Activated CD4-positive, CD25-positive, alpha-beta regulatory T cell treated with anti-CD3 and anti-CD28 coated beads, Interleukin-2, amount 50 U/mL, for 16 hours (primary cell): Measurements from ENCODE around the gene PAPLN.

Experiments used
- DNase-seq: peaks from one replicate; pipeline ENCODE4 v3.0.0-alpha.2; 2020; ENCODE audit warnings: low read depth, low spot score

PAPLN gene

GRCh38 chr14:73230051-73230450, 7.3 kb upstream of the PAPLN start:
- no peak for DNase-seq

GRCh38 chr14:73231981-73232851, 5.1 kb upstream of the PAPLN start:
- no peak for DNase-seq

GRCh38 chr14:73232984-73233383, 4.3 kb upstream of the PAPLN start:
- no peak for DNase-seq

GRCh38 chr14:73233564-73233963, 3.7 kb upstream of the PAPLN start:
- no peak for DNase-seq

DNA sequence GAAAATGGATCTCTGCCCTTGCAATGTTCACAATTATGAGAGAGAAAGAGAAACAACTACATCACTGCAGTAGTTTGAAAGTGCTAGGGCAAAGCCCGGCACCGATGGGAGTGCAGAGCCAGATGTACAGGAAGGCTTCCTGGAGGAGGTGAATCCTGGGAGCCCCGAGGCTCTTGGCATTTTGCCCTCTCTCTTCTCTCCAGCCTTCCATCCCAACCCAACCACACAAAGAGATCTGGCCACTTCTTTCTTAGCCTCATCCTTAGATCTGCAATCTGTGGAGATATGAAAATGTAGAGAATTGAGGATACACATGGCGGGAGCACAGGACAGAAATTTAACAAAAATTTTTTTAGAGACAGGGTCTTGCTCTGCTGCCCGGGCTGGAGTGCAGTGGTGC, 3.3 kb upstream of the PAPLN start:
- DNase-seq: no peak

GRCh38 chr14:73234586-73235394, 2.5 kb upstream of the PAPLN start:
- no peak for DNase-seq

DNA sequence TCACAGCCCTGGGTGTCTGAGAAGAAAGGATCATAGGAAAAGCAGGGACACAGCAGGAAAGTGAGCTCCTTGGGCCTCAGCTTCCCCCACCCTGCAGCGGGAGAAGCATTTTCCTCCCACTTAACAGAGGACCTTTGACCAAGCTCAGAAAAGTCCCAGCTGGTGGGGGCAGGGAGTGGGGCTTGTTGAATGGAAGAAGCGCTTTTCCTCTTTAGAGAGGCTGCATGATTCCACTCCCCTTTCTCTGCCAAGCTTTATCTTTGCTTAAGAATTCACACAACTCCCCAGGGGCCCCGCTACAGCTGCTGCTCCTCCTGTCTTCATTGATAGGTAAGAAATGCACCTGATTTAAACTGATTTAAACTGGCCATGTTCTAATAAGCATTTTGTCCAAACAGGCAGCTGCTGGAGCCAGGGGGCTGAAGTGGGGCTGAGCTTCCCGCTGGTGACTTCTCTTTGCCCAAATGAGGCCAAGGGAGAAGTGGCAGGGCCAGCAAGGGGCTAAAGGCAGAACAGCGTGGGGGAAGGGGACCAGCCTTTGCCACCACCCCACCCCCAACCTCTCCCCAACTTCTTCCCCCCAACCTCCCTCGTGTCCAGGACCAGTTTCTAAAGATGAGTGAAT, 1.7 kb upstream of the PAPLN start:
- DNase-seq: no peak

GRCh38 chr14:73236157-73236556, 1.1 kb upstream of the PAPLN start:
- DNase-seq: no peak

DNA sequence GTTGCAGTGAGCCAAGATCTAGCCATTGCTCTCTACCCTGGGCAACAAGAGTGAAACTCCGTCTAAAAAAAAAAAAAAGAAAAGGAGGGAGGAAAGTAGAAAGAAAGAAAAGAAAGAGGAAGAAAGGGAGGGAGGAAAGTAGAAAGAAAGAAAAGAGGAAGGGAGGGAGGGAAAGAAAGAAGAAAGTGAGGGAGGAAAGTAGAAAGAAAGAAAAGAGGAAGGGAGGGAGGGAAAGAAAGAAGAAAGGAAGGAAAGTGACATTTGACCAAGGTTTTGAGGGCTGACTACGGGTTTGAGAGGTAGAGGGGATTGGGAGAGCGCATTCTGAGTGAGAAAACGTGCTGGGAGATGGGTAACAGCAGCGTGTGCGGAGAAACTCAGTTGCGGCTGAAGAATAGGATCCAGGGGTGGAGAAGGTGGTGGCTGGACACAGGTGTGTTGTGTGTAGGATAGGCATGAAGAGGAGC, 521 bp upstream of the PAPLN start:
- DNase-seq: no peak

- DNase-seq: no peak
Measured at GRCh38 chr14:73237786-73238423, 599 bp downstream of the PAPLN start.

DNA sequence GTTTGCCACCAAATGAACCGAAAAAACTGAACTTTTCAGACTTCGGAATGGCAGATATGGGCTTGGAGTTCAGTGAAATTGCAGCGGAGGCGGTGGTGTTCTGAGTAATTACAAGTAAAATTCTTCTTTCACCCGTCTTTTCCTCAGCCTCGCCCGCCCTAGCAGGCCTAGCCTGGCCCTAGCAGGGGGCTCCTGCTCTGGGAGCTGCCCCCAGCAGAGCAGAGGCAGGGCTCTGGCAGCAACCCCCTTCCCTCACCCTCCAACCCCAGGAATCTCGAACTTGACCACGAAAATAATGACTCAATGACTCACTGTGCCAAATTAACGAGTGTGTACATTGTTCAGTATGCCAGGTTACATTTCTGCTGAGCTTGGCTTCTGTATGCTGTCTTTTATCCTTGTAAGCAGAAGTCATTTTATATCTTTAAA, 1.1 kb downstream of the PAPLN start:
- DNase-seq: no peak

- DNase-seq: no peak
Measured at GRCh38 chr14:73238941-73239340, 1.6 kb downstream of the PAPLN start.

DNA sequence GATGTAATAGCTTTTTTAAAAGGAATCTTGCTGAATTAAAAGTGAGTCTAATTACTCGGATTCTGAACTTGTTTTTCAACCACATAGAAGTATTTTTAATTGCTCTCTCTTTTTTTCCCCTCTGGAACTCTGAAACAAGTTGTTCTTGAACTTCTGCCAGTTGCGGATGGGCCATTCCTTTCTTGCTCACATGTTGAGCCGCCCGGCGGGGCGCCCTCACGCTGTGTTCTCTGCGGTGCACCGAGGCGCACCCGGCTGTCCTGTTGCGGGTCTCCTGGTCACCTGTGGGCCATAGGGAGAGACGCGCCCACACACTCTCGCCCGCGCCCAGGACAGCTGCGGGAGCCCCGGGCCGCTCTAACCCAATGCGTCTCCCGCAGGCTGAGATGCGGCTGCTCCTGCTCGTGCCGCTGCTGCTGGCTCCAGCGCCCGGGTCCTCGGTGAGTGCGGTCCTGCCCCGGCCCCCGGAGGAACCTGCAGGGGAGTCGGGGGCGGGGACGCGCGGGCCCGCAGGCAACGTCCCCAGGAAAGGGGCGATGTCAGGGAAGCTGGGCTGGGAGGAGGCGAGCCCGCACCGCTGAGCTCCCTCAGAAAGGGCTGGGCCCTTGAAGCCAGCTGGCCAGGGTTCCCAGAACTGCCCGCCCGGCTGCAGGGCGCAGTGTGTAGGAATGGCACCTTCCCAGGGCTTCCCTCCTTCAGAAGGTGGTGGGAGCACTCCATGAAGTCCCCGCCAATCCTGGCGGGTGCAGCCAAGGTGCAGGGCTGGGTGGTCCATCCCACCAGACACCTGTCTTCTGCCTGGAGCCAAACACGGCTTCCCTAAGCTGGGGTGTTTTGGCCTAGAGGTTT, 2.3 kb downstream of the PAPLN start:
- DNase-seq: no peak

GRCh38 chr14:73240816-73241480, 3.6 kb downstream of the PAPLN start:
- no peak for DNase-seq

DNA sequence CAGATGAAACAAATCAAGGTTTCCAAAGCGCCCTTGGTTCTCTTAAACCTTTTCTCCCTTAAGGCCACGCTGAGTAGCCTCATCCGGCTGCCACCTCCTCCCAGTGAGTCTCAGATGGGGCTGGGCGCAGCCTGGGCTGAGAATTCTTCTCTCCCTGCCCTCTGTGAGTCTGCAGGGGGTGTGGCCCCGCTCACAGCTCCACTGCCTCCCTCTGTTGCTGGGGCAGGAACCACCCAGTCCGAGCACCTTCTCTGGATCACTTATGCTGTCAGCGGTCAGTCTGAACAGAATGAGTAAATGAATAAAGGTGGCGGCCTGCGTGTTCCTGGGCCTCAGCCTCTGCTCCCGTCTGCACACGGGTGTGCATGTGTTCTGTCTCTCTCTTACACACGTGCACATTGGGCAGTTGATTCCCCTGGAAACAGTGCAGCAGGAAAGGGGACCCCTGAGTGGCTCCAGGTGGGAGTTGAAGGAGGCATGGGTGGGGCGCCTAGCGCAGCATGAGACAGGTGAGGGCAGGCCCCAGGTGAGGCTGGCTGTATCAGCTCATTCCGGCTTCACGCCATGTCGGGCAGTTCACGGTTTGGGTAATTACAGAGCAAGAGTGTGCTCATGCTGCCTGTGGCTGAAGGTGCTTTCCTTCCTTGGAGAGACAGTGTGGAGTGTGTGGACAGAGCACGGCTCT, 4.3 kb downstream of the PAPLN start:
- DNase-seq: no peak

- DNase-seq: no peak
Measured at GRCh38 chr14:73242357-73242901, 5.1 kb downstream of the PAPLN start.

GRCh38 chr14:73243341-73243740, 6.0 kb downstream of the PAPLN start:
- no peak for DNase-seq

DNA sequence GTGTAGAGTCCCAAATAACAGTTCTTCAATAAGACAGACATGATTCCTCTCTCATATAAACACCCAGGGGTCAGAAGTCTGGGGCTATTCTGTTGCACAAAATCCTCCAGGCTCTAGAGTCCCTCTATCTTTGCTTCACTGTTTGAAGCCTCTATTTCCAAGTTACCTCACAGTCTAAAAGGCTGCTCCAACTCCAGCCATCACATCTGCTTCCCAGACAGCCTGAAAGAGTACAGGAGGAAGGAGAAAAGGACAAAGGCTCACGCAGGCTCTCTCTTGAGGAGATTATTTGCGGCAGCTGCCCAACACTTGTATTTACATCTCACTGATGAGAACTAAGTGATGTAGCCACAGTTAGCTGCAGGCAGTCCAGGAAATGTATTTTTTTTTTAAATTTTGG, 6.4 kb downstream of the PAPLN start:
- no peak for DNase-seq

DNA sequence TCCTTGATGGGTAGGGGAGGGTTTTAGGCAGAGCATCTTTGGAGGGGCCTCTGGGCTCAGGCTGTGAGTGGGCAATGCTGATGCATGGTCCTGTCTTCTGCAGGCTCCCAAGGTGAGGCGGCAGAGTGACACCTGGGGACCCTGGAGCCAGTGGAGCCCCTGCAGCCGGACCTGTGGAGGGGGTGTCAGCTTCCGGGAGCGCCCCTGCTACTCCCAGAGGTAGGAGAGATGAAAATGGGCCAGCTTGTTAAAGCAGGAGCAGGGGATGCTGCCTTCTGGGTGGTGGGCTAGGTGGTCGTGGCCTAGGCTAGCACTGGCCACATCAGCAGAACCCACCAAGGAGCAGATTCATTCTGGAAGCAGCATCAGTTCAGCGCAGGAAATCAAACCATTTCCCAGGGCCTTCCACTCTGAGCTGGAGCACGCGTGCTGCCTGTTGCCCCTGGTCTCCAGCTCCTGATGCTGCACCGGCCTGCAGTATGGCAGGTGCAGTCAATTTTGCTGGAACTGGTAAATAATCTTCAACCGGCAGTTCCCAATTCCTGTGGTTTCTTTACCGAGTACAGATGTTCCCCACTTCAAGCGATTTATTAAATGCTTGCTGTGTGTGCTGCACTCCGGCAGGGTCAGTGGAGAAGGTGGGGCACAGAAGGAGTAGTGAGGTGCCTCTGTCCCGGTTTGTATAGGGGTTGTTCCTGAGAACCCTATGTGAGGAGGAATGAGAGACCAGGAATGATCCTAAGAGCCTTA, 7.4 kb downstream of the PAPLN start:
- DNase-seq: no peak
